ENCODE results near the gene EPOP. TPM values are rescaled to one million over a fixed set of nuclear protein-coding genes. Genes with fewer than 3 reads are reported as not detected.

Gene EPOP
- total and polyA plus RNA-seq, 2 of the 8 experiments (the other 6 are each of a cell fraction or from before 2014, with no cell fraction given), result 1.5 to 3.3 TPM

GRCh38 chr17:38705803-38706504 is 31.2 kb upstream of the EPOP start:
- H4K5ac ChIP-seq (ENCODE audit: insufficient read length, low read depth, low read length), result no peak overlapping the region
- H3K4me3 ChIP-seq (ENCODE audit: extremely low read depth in 1 of 4, insufficient read depth in 2 of 4, low read depth in 3 of 4, low read length in 4 of 4), result peak overlapping the region; percentile 46 to 76 (median 60)
- H4K91ac ChIP-seq (replicated peaks; ENCODE audit: insufficient read length, low read length), result no peak overlapping the region
- no peak overlapping the region for H3K56ac ChIP-seq (replicated peaks; ENCODE audit: insufficient read length, low read depth, low read length)
- H3K27me3 ChIP-seq (replicated peaks in 1 of 4; ENCODE audit: control insufficient read depth in 3 of 4, extremely low read depth in 1 of 4, insufficient read depth in 3 of 4, low read length in 3 of 4), result peaks cover 22 to 69% (median 55%) of the 10 kb centered on the region in 4 experiments
- ChIA-PET POLR2A (ENCODE audit: partially characterized antibody) (interaction anchor here (0.6 to 4.5 kb wide), 13 partner anchors 10 to 95 kb away, joined by 3 to 38 read pairs (median 4); partner anchors contain the start of genes EPOP and PSMB3), CTCF (ENCODE audit: partially characterized antibody) (interaction anchor here (0.9 to 3.4 kb wide), 12 partner anchors 8 to 158 kb away, joined by 3 to 30 read pairs (median 5); partner anchors contain the start of gene EPOP)
- peaks cover 28% of the 10 kb centered on the region for H3K23me2 ChIP-seq (ENCODE audit: low read depth, low read length)
- no peaks in the 10 kb centered on the region for H3K9me3 ChIP-seq (ENCODE audit: insufficient read depth in 2 of 2, low read depth in 1 of 2, low read length in 1 of 2)
- H2AFZ ChIP-seq (ENCODE audit: low read length), result no peak overlapping the region
- H3K4me1 ChIP-seq (replicated peaks in 1 of 4; ENCODE audit: control insufficient read depth in 3 of 4, insufficient read depth in 4 of 4, low read length in 3 of 4), result peaks cover 14 to 47% (median 32%) of the 10 kb centered on the region in 4 experiments
- no peak overlapping the region for H3K14ac ChIP-seq (ENCODE audit: insufficient read length)
- no peak for TF ChIP-seq CREB1 (IDR thresholded peaks at IDR 0.05)
- TF ChIP-seq SAP30 (IDR thresholded peaks at IDR 0.05; ENCODE audit: insufficient read depth, insufficient replicate concordance, low read length), result peak; percentile 39
- TF ChIP-seq E2F6 (IDR thresholded peaks at IDR 0.05), result peak; percentile 77
- peak; percentile 50 for TF ChIP-seq ASH2L (IDR thresholded peaks at IDR 0.05; ENCODE audit: low read length)
- TF ChIP-seq MAX (IDR thresholded peaks at IDR 0.05), result peak; percentile 83
- no peak for TF ChIP-seq CEBPB (IDR thresholded peaks at IDR 0.05; ENCODE audit: low read depth, low read length)
- peak; percentile 11 for TF ChIP-seq KDM4A (IDR thresholded peaks at IDR 0.05; ENCODE audit: low read depth, low read length, severe bottlenecking)
- TF ChIP-seq SUZ12 (IDR thresholded peaks at IDR 0.05; ENCODE audit: low read length), result peak; percentile 23; the same call in 1 of the 2 replicates
- no peak for TF ChIP-seq TEAD4 (IDR thresholded peaks at IDR 0.05; ENCODE audit: low read depth, low read length)
- 0 out of 2 replicates have a peak, but pooled peaks have one; percentile 13 for TF ChIP-seq PHF8 (conservative IDR thresholded peaks at IDR 0.05; ENCODE audit: low read depth, low read length)
- no peaks in the 10 kb centered on the region for H3K36me3 ChIP-seq (ENCODE audit: control insufficient read depth in 2 of 4, insufficient read depth in 4 of 4, low read length in 3 of 4)
- H2BK20ac ChIP-seq (ENCODE audit: low read length), result no peak overlapping the region
- no peaks in the 10 kb centered on the region for H3K79me1 ChIP-seq (ENCODE audit: low read depth, low read length)
- no peak overlapping the region for H3K9ac ChIP-seq (replicated peaks in 1 of 4; ENCODE audit: extremely low read depth in 1 of 4, low read depth in 3 of 4, low read length in 3 of 4)
- H4K20me1 ChIP-seq (replicated peaks in 1 of 2; ENCODE audit: control insufficient read depth in 1 of 2, insufficient read depth in 2 of 2, low read length in 2 of 2), result peaks cover 5 to 15% of the 10 kb centered on the region in 2 experiments
- DNase-seq (ENCODE audit: low read depth in 1 of 2, low spot score in 2 of 2), result peak in 1 of 2 experiments; percentile 74
- H4K8ac ChIP-seq (ENCODE audit: extremely low read depth, insufficient read depth, low read length), result no peak overlapping the region
- H3K23ac ChIP-seq (ENCODE audit: insufficient read length), result no peak overlapping the region
- H2BK120ac ChIP-seq (replicated peaks; ENCODE audit: low read depth, low read length), result no peak overlapping the region
- no peak overlapping the region for H3K27ac ChIP-seq (ENCODE audit: low read depth, low read length)
- H3K4me2 ChIP-seq (ENCODE audit: insufficient read depth in 1 of 2, low read depth in 2 of 2, low read length in 2 of 2), result peak overlapping the region; percentile 79 to 81
- no peak overlapping the region for H2BK12ac ChIP-seq (ENCODE audit: low read depth, low read length)
- no peak overlapping the region for H2AK5ac ChIP-seq (ENCODE audit: low read depth, low read length)
- H3K4ac ChIP-seq (replicated peaks; ENCODE audit: insufficient read length, low read depth, low read length), result no peak overlapping the region
- H3K18ac ChIP-seq (ENCODE audit: extremely low read depth, low read length), result peak overlapping the region; percentile 71; the same call in 1 of the 2 replicates
- FAIRE-seq, result no peak
- H2BK15ac ChIP-seq (ENCODE audit: low read length), result no peak overlapping the region; the same call in 1 of the 2 replicates
- WGBS, 2 experiments (ENCODE audit: extremely low coverage in 1 of 2, insufficient coverage in 1 of 2, insufficient read length in 1 of 2, insufficient replicate concordance in 2 of 2, low coverage in 1 of 2, low lambda C conversion rate in 2 of 2, missing lambda C conversion rate in 1 of 2), result 3% methylated on average over 27 of the region's 38 CpGs; no CpG with 5 or more reads in 1 of the 2 experiments
- no peaks in the 10 kb centered on the region for H3K79me2 ChIP-seq (ENCODE audit: control insufficient read depth in 1 of 2, insufficient read depth in 2 of 2, low read length in 2 of 2)
- peak overlapping the region; percentile 44; the same call in 1 of the 2 replicates for H2BK5ac ChIP-seq (ENCODE audit: low read depth, low read length)
